Measurements from ENCODE around the gene AIFM3.

Gene AIFM3

GRCh38 chr22:20985720-20986119, 18.7 kb downstream of the AIFM3 start:
- DNase-seq = no peak
- in situ Hi-C loops (cut with MboI; ENCODE audit: low pct_unique_long_range_greater_than_20kb, low sequenced_read_pairs) = no loop called here

- no peak for DNase-seq
- in situ Hi-C loops (cut with MboI; ENCODE audit: low pct_unique_long_range_greater_than_20kb, low sequenced_read_pairs) = no loop called here
These were observed 19.3 kb downstream of the AIFM3 start for GRCh38 chr22:20986365-20986764.

GRCh38 chr22:20987375-20987774, 20.3 kb downstream of the AIFM3 start:
- DNase-seq = no peak
- in situ Hi-C loops (cut with MboI; ENCODE audit: low pct_unique_long_range_greater_than_20kb, low sequenced_read_pairs) = no loop called here

GRCh38 chr22:20988573-20989322, 21.7 kb downstream of the AIFM3 start:
- no peak for DNase-seq
- in situ Hi-C loops (cut with MboI; ENCODE audit: low pct_unique_long_range_greater_than_20kb, low sequenced_read_pairs) = no loop called here

- in situ Hi-C loops (cut with MboI; ENCODE audit: low pct_unique_long_range_greater_than_20kb, low sequenced_read_pairs) = no loop called here
- no peak for DNase-seq
These were observed 22.5 kb downstream of the AIFM3 start for GRCh38 chr22:20989323-20990138.

GRCh38 chr22:20990184-20991180, 23.4 kb downstream of the AIFM3 start:
- in situ Hi-C loops (cut with MboI; ENCODE audit: low pct_unique_long_range_greater_than_20kb, low sequenced_read_pairs) = no loop called here
- DNase-seq = no peak

DNA sequence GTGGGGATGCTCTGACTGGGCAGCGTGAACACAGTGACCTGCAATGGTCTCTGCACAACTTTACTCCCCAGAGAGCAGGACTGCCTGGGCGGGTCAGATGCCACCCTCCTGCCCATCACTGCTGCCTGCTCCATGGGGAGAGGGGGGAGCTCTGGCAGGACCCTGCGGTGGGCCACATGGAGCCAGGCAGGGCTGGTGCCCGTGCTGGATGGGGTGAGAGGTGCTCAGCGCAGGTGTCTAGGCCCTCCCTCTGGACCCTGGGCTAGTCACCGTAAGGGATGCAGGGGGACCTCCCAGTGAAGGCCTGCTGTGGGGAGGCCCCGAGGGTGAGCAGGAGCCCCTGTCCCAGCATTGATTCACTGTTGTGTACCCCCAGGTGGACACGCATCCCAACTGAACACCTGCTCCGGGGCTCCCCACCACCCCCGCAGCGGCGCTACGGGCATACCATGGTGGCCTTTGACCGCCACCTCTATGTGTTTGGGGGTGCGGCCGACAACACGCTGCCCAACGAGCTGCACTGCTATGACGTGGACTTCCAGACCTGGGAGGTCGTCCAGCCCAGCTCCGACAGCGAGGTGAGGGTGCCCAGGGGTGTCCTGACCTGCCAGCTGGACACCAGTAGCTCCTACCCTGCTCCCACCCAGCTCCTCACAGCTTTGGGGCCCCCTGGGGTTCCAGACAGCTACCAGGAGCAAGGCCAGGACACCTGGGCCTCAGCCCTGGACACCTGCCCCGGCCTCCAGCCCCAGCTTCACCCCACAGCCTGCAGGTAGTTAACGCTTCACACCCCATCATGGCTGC, 24.4 kb downstream of the AIFM3 start:
- DNase-seq = no peak
- in situ Hi-C loops (cut with MboI; ENCODE audit: low pct_unique_long_range_greater_than_20kb, low sequenced_read_pairs) = no loop called here

GRCh38 chr22:20992056-20992442, 25.0 kb downstream of the AIFM3 start:
- DNase-seq = no peak
- in situ Hi-C loops (cut with MboI; ENCODE audit: low pct_unique_long_range_greater_than_20kb, low sequenced_read_pairs) = no loop called here

DNA sequence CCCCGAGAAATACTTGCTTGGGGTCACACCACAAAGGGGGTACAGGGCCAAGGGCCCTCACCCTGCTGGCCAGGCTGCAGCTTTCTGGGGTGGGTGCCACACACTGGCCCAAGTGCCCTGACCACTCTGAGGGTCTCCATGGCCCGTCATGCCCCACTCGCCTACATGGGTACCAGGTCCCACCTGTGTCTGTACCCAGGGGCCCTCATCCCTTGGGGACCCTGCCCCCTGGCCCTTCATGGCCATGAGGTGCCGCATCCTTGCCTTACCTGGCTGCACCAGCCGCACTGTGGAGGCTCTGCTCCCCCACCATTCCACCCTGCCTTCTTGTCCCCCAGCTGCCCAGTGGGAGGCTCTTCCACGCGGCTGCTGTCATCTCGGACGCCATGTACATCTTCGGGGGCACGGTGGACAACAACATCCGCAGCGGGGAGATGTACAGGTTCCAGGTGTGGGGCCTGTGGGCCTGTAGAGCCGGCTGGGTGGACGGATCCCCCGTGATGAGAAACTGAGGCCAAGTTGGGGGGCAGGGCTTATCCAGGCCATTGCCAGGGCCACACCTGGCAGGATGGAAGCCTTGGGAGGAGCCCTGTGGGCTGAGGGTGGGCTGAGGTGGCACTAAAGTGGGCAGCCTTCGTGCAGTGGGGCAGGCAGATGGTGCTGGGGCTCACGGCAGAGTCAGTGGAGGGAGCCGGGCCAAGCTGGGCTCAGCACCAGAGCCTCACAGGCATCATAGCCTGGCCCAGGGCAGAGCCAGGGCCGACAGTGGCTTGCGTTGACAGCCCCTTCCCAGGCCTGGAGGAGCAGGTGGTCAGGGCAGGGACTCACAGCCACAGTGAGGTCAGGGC, 25.6 kb downstream of the AIFM3 start:
- no peak for DNase-seq
- in situ Hi-C loops (cut with MboI; ENCODE audit: low pct_unique_long_range_greater_than_20kb, low sequenced_read_pairs) = no loop called here

- DNase-seq = no peak
- in situ Hi-C loops (cut with MboI; ENCODE audit: low pct_unique_long_range_greater_than_20kb, low sequenced_read_pairs) = no loop called here
These were observed 26.5 kb downstream of the AIFM3 start for GRCh38 chr22:20993304-20994127.

GRCh38 chr22:20994128-20994901, 27.3 kb downstream of the AIFM3 start:
- in situ Hi-C loops (cut with MboI; ENCODE audit: low pct_unique_long_range_greater_than_20kb, low sequenced_read_pairs) = no loop called here
- DNase-seq = no peak

- in situ Hi-C loops (cut with MboI; ENCODE audit: low pct_unique_long_range_greater_than_20kb, low sequenced_read_pairs) = no loop called here
- DNase-seq = no peak
These were observed 27.8 kb downstream of the AIFM3 start for GRCh38 chr22:20994902-20995241.

DNA sequence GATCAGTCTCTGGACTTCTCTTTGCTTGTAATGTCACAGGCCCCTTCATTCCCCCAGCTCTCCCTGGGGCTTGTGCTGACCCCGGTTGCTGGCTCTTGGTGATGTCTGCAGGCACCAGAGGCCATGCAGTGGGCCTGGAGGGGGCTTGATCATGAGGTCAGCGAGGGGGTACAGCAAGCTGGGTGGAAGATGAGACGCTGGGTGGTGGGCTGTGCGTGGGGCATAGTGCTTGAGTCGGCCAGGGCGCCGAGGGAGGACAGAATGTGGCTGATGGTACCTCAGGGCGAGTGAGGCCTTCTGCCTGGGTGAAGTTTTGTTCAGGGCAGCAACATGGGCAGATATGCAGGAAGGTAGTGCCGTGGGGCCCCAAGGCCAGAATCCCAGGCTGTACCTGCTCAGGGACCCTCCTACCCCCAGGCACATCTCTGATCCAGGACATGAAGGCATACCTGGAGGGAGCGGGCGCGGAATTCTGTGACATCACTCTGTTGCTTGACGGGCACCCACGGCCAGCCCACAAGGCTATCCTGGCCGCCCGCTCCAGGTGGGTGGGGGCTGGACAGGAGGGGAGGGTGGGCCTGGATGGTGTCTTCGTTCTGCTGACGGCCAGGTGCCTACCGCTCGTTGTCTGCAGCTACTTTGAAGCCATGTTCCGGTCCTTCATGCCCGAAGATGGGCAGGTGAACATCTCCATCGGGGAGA, 28.4 kb downstream of the AIFM3 start:
- in situ Hi-C loops (cut with MboI; ENCODE audit: low pct_unique_long_range_greater_than_20kb, low sequenced_read_pairs) = no loop called here

GRCh38 chr22:20996031-20996410, 29.0 kb downstream of the AIFM3 start:
- in situ Hi-C loops (cut with MboI; ENCODE audit: low pct_unique_long_range_greater_than_20kb, low sequenced_read_pairs) = no loop called here
- no peak for DNase-seq

More for the DNA sequence above, 28.4 kb downstream of the AIFM3 start:
- DNase-seq = no peak

DNA sequence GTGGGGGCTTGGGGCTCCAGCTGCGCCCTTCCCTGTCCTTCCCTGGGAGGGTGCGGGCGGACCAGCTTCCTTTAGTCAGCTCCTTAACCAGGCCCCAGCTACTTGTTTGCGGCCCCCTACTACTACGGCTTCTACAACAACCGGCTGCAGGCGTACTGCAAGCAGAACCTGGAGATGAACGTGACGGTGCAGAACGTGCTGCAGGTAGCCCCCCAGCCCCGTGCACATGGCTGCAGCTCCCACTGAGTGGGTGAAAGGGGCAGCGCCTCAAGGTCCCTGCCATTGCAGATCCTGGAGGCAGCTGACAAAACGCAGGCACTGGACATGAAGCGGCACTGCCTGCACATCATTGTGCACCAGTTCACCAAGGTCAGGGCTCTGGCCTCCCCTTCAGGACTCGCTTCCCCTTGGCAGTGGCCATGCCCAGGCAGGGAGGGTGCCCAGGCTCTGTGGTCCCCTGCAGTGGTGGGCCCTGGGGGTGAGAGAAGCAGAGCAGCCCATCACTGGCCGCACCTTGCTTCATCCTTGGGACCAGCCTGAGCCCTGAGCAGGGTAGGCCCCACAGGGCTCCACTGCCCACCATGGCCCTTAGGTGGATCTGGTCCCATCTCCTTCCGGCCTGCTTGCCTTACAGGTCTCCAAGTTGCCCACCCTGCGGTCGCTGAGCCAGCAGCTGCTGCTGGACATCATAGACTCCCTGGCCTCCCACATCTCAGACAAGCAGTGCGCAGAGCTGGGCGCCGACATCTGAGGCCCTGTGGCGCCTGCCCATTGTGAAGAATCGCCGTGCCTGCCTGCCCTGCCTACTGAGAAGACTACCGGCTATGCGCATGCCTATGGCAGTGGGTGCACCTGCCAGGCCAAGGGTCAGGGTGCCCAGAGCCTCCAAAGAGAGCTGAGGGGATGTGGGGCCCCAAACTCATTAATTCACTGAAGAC, 29.8 kb downstream of the AIFM3 start:
- in situ Hi-C loops (cut with MboI; ENCODE audit: low pct_unique_long_range_greater_than_20kb, low sequenced_read_pairs) = no loop called here
- DNase-seq = no peak

All from KBM-7 (cell line).